HT-29 (cell line): ENCODE measurements around the gene NLRP14. TPM values are rescaled to one million over a fixed set of nuclear protein-coding genes. Genes with fewer than 3 reads are reported as not detected.

ENCODE experiments used
- DNase-seq: peaks from one replicate; pipeline ENCODE4 v3.0.0-alpha.2; 2015; ENCODE audit warnings: low spot score
- total RNA-seq: library from RNA; depleted of rRNA; stranded (reverse); fragments of >200 nt; shearing (Covaris generic); gene quantifications from 2 replicates; pipeline ENCODE4 v1.2.3, GENCODE V29; 2014; rRNA removed

Gene NLRP14, protein sequence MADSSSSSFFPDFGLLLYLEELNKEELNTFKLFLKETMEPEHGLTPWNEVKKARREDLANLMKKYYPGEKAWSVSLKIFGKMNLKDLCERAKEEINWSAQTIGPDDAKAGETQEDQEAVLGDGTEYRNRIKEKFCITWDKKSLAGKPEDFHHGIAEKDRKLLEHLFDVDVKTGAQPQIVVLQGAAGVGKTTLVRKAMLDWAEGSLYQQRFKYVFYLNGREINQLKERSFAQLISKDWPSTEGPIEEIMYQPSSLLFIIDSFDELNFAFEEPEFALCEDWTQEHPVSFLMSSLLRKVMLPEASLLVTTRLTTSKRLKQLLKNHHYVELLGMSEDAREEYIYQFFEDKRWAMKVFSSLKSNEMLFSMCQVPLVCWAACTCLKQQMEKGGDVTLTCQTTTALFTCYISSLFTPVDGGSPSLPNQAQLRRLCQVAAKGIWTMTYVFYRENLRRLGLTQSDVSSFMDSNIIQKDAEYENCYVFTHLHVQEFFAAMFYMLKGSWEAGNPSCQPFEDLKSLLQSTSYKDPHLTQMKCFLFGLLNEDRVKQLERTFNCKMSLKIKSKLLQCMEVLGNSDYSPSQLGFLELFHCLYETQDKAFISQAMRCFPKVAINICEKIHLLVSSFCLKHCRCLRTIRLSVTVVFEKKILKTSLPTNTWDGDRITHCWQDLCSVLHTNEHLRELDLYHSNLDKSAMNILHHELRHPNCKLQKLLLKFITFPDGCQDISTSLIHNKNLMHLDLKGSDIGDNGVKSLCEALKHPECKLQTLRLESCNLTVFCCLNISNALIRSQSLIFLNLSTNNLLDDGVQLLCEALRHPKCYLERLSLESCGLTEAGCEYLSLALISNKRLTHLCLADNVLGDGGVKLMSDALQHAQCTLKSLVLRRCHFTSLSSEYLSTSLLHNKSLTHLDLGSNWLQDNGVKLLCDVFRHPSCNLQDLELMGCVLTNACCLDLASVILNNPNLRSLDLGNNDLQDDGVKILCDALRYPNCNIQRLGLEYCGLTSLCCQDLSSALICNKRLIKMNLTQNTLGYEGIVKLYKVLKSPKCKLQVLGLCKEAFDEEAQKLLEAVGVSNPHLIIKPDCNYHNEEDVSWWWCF
- total RNA-seq, result not detected in 2 replicates

DNA sequence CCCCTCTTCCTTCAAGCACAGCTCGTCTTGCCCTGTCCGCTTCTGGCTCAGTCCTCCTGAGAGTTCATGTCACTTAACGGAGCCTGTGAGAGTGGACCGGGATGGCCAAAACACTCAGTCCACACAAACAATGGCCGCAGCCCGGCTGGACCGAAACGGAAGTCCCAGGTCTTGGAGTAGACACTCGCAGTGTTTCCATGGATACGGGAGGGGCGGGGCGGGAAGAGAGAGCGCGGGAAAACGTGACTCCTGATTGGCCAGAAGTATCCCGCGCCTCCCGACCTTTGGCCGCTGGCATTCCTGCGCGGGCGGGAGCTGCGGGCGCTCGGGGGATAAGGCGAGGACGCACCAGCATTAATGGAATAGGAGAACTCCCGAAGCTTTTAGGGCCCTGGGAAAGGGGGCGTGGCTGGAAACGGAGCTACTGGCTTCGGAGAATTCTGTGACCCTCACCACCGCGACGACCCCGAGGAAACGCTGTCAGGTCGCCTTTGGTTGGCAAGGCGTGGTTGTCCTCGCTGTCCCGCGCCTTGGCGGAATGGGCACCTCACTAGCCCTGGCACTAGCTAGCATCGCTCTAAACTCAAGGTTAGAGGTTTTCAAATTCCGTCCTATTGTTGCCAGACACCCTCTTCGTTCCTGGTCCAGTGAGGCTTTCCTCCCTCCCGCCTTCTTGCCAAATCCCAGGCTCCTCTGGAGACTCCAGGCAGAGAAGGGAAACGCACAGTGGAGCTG lies at the start of gene NLRP14, which contains the start of gene ZNF214:
Gene NLRP14, plus strand, starts transcription at position 297 of the 735 bp plus-strand sequence. CDS start 18,108 bp downstream, outside the sequence.
Gene ZNF214, minus strand, starts transcription at position 164 of the 735 bp plus-strand sequence. CDS start 17,511 bp downstream, outside the sequence.
- DNase-seq, result peak; percentile 98

- no peak for DNase-seq
These were observed 40.9 kb upstream of the NLRP14 start for GRCh38 chr11:6979365-6979764.

GRCh38 chr11:6986487-6986886 lies 33.8 kb upstream of the NLRP14 start:
- DNase-seq, result no peak

DNA sequence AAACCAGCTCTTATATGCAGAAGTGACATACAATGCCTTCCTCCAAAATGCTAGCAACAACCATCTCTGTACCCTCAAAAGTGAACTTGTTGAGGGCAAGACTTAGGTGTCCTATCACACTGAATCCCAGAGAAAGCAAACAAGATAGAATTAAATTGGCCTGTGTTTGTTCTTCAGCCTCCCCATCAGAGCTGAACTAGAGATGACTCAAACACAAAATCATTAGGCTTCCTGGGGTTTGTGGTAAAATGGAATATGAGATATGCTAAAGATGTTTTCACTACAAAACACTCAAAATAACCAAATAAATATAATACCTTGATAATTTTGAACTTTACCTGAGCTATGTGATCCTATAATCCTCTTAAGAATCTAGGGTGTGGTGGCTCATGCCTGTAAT lies 31.8 kb upstream of the NLRP14 start:
- no peak for DNase-seq

- DNase-seq, result no peak
These were observed 29.1 kb upstream of the NLRP14 start for GRCh38 chr11:6991227-6991626.

DNA sequence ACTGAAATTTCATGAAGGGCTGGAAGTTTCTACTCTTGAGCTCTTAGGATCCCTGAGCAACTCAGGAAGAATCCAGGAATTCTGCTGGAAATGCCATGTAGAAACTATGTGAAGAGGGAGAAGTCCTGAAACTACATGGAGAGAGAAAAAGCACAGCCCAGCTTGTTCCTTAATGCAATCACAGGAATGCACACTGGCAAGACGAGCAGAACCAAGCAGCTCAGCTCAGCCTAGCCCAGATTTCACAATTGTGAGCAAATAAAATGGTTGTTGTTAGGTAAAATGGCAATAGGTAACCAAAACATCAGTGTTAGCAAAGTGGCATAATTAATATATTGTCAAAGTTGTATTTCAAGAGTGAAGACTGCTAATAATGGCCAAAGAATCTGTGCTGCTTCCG lies 28.3 kb upstream of the NLRP14 start:
- DNase-seq, result no peak

- no peak for DNase-seq
These were observed 27.5 kb upstream of the NLRP14 start for GRCh38 chr11:6992457-6993417.

DNA sequence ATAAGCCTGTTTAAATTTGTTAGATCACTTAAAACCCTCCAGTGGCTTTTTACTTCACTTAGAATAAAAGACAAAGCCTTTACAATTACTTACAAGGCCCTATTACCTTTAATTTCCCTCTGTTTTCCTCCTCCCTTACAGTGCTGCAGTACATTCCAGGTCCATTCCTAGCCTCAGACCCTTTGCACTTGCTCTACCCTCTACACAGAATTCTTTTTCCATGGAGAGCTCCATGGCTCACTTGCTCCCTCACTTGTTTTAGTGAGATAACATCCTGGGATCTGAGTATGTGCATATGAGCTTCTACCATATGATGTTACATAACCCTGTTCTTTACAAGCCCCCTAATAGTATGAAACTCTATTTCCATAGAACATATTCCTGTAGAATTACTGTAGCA lies 24.6 kb upstream of the NLRP14 start:
- DNase-seq, result no peak

GRCh38 chr11:7004482-7004881 lies 15.8 kb upstream of the NLRP14 start:
- peak; percentile 40 for DNase-seq

DNA sequence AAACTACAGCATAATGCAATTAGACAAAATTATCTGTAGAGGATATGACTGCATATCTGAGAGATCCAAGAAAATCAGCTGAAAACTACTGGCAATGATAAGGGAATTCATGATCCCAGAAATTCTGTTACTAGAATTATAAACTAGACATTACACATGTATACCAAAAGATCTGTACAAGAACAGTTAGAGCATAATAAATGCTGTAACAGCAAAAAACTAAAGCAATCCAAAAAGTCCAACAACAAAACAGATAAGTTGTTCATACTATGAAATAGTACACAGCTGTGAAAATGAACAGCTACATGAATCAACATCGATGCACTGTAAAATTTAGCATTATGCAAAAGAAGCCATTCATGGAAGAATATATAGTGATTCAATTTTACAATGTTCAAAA lies 6.2 kb upstream of the NLRP14 start:
- no peak for DNase-seq

DNA sequence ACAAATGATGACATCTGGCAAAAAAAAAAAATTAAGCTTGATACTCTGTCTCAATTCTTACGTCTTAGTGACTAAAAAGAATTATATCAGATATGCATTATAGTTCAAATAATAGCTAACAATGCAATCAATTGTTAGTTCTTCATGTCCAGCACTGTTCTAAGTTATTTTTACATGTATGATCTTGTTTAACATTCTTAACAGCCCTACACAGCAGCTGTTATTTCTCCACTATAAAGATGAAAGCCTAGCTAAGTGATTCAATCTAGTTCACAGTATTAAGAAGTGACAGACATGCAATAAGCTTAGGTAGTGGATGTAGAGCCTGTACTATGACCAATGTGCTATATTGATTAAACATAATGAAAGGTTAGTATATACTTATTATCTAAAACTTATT lies 4.3 kb upstream of the NLRP14 start:
- DNase-seq, result no peak

DNA sequence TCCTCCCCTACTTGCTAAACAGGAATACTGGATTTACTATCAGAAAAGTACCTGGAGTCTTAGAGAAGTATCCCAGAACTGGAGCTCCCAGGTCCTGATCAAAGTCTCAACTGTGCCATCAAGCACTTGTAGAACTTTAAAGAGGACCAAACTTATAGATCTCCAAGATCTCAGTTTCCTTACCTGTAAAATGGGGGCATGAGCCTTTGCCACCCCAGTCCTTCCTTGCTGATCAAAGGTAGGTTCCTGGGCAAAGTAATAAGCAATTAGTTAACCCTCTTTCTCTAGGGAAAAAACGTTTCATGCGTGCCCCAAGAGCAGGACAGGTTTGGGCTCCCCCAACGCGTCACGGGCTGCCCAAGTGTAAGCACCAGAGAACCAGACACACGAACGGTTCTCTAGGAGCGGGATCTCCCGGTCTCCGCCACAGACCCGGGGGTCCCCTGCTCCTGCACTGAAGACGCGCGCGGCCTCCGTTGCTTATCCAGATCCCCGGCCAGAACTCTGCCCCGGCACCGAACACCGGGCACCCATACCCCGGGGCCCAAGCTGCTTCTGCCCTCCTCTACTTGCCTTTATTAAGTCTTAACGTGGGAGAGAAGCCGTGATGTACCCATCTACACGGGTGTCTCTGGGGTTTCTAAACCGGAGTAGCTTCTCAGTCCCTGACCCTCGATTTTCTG lies 638 bp upstream of the NLRP14 start:
- no peak for DNase-seq

DNA sequence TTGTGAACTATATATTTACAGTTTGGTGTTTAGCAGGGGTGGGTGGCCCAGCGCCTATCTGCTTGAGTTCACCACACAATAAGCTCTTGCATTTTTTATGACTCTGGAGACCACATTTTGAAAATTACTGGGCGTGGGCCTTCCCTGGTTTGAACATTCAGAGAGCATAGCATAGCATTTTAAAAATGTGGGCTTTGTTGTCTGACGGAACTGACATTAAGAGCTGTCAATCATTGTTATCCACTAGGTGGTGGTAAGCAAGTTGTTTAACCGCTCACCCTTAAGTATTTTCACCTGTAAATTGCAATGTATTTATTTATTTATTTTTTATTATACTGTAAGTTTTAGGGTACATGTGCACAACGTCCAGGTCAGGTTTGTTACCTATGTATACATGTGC lies 1.0 kb downstream of the NLRP14 start:
- peak; percentile 7 for DNase-seq

- DNase-seq, result no peak
These were observed 7.9 kb downstream of the NLRP14 start for GRCh38 chr11:7028141-7028540.

- no peak for DNase-seq
These were observed 10.6 kb downstream of the NLRP14 start for GRCh38 chr11:7030836-7031235.

- no peak for DNase-seq
These were observed 11.2 kb downstream of the NLRP14 start for GRCh38 chr11:7031471-7031871.

DNA sequence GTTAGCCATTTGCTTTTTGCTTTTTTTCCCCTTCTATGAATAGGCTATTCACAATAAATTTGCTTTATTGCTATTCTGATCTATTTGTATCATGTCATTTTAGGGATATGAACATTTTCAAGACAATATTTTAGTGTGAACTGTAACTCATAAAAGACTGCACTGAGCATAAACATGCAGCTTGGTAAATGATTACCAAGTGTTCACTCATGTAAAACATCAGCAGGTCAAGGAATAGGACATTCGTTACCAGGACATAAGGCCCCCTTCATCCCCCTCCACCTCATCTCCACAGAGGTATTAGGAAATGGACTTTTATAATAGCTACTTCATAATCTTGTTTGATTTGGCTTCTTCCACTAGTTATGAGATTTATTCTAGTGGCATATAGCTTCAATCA lies 12.4 kb downstream of the NLRP14 start:
- DNase-seq, result no peak

DNA sequence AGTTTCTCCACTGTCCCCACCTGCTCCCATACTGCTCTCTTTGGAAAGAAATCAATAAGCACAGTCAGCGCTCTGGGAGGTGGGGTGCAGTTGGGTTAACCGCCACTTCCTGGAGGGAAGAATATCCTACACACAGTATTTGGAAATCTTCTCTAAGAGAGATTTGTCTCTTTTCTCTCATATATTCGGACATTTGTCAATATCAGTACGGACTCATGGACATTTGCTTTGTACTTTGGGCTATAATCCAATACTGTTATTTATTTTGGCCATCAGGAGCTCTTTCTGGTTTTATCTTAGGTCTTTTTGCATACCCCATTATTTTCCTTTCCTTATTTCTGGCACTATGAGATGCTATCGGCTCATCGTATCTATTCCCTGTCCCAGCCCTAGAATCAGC lies 13.7 kb downstream of the NLRP14 start:
- DNase-seq, result no peak

GRCh38 chr11:7046474-7047175 lies 26.3 kb downstream of the NLRP14 start:
- DNase-seq, result no peak
